Peyer's patch (tissue), 4 donors: ENCODE results near the gene CNDP2. TPM values are rescaled to one million over a fixed set of nuclear protein-coding genes. Genes with fewer than 3 reads are reported as not detected.
A peak's percentile ranks its signal among the peaks of the same experiment; 100 is the strongest.

Experiments used
- DNase-seq, 3 donors: peaks; one replicate each; pipeline ENCODE4 v3.0.0-alpha.2; 2017 to 2019
- H3K27ac ChIP-seq, 4 donors: fragments of 200-600 bp; sonication (generic); one replicate each; pipeline ENCODE4 v1.5.1; 2016 to 2019
- H3K27me3 ChIP-seq, 2 donors: fragments of 200-600 bp; sonication (generic); one replicate each; pipeline ENCODE4 v1.5.1; 2019
- H3K36me3 ChIP-seq, 3 donors: fragments of 200-600 bp; sonication (generic); one replicate each; pipeline ENCODE4 v1.5.1; 2016 to 2019
- H3K4me1 ChIP-seq, 4 donors: fragments of 200-600 bp; sonication (generic); one replicate each; pipeline ENCODE4 v1.5.1; 2016 to 2019
- H3K4me3 ChIP-seq, 4 donors: fragments of 200-600 bp; sonication (generic); 1 replicate in 3 of 4; 2 replicates in 1 of 4; pipeline ENCODE4 v1.5.1; 2016 to 2019; ENCODE audit warnings: mild to moderate bottlenecking in 1 of 4
- H3K9me3 ChIP-seq, 4 donors: fragments of 200-600 bp; sonication (generic); one replicate each; pipeline ENCODE4 v1.5.1; 2016 to 2019; ENCODE audit warnings: mild to moderate bottlenecking in 1 of 4
- POLR2A ChIP-seq, 2 donors: fragments of 450-650 bp; IDR thresholded peaks; one replicate each; pipeline ENCODE4 v1.5.1; 2017; ENCODE audit warnings: antibody characterized with exemption in 2 of 2, mild to moderate bottlenecking in 2 of 2, moderate library complexity in 2 of 2
- total RNA-seq, 4 donors: library from RNA; depleted of rRNA; stranded (reverse); fragments of >200 nt; gene quantifications; one replicate each; pipeline ENCODE4 v1.1.0, GENCODE V29; 2016
- TF ChIP-seq, protein P1 (sequence below), 6 experiments: fragments of 450-650 bp in 4 of 6; fragments of 200-600 bp in 2 of 6; sonication (generic) in 1 of 6; IDR thresholded peaks; one replicate each; pipeline ENCODE4 v1.5.1; 2017 to 2019; ENCODE audit warnings: antibody characterized with exemption in 6 of 6, mild to moderate bottlenecking in 3 of 6, moderate library complexity in 1 of 6

CNDP2 gene
- total RNA-seq, 4 donors from 2014 or later: 283 to 798 (median 653) TPM

GRCh38 chr18:74547860-74548259, 51.7 kb downstream of the CNDP2 start:
- no peak overlapping the region for H3K27ac ChIP-seq

DNA sequence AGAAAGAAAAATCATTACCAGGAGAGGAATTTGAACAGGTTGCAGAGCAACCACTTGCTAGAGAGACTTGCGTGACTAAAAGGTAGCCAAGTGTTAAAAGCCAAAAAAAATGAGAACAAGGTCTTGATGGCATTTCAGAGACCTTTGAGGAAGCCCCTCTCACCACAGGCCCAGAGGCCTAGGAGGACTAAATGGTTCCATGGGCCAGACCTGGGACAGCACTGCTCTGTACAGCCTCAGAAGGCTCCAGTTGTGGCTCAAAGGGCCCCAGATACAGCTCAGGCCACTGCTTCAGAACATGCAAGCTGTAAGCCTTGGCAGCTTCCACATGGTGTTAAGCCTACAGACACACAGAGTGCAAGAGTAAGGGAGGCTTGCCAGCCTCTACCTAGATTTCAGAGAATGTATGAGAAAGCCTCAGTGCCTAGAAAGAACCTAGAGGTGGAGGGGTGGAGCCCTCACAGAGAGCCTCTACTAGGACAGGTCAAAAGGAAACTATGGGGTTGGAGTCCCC, 53.5 kb downstream of the CNDP2 start:
- Histone ChIP-seq H3K27me3 (no peaks in the 10 kb centered on the region), H3K4me3 (no peak overlapping the region), H3K36me3 (no peaks in the 10 kb centered on the region), H3K9me3 (peaks cover 0 to 16% (median 6%) of the 10 kb centered on the region in 4 donors), H3K4me1 (peaks cover 0 to 10% (median 0%) of the 10 kb centered on the region in 4 donors), H3K27ac (no peak overlapping the region)
- no peak for DNase-seq
- TF ChIP-seq, protein P1, sequence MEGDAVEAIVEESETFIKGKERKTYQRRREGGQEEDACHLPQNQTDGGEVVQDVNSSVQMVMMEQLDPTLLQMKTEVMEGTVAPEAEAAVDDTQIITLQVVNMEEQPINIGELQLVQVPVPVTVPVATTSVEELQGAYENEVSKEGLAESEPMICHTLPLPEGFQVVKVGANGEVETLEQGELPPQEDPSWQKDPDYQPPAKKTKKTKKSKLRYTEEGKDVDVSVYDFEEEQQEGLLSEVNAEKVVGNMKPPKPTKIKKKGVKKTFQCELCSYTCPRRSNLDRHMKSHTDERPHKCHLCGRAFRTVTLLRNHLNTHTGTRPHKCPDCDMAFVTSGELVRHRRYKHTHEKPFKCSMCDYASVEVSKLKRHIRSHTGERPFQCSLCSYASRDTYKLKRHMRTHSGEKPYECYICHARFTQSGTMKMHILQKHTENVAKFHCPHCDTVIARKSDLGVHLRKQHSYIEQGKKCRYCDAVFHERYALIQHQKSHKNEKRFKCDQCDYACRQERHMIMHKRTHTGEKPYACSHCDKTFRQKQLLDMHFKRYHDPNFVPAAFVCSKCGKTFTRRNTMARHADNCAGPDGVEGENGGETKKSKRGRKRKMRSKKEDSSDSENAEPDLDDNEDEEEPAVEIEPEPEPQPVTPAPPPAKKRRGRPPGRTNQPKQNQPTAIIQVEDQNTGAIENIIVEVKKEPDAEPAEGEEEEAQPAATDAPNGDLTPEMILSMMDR (IDR thresholded peaks at IDR 0.05): no peak
- no peak for TF ChIP-seq POLR2A (IDR thresholded peaks at IDR 0.05)

More at GRCh38 chr18:74547860-74548259, 51.7 kb downstream of the CNDP2 start:
- Histone ChIP-seq H3K36me3 (no peaks in the 10 kb centered on the region), H3K4me1 (peaks cover 0 to 10% (median 0%) of the 10 kb centered on the region in 4 donors), H3K27me3 (no peaks in the 10 kb centered on the region), H3K9me3 (peaks cover 0 to 16% (median 6%) of the 10 kb centered on the region in 4 donors), H3K4me3 (no peak overlapping the region)
- TF ChIP-seq POLR2A (IDR thresholded peaks at IDR 0.05): no peak
- DNase-seq: no peak

DNA sequence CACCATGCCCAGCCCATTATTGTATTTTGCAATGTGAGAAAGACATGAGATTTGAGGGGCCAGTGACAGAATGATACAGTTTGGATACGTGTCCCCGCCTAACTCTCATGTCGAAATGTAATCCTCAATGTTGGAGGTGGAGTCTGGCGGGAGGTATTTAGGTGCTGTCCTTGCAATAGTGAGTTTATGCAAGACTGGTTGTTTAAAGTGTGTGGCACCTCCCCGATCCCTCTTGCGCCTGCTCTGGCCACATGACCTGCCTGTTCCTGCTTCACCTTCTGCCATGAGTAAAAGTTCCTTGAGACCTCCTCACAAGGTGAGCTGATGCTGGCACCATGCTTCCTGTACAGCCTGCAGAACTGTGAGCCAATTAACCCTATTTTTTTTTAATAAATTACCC, 54.7 kb downstream of the CNDP2 start:
- Histone ChIP-seq H3K9me3 (peaks cover 0 to 16% (median 6%) of the 10 kb centered on the region in 4 donors), H3K27me3 (no peaks in the 10 kb centered on the region), H3K4me3 (no peak overlapping the region), H3K36me3 (no peaks in the 10 kb centered on the region), H3K27ac (no peak overlapping the region), H3K4me1 (peaks cover 0 to 10% (median 0%) of the 10 kb centered on the region in 4 donors)
- no peak for DNase-seq
- TF ChIP-seq POLR2A (IDR thresholded peaks at IDR 0.05): no peak
- TF ChIP-seq, protein P1 (IDR thresholded peaks at IDR 0.05): no peak

DNA sequence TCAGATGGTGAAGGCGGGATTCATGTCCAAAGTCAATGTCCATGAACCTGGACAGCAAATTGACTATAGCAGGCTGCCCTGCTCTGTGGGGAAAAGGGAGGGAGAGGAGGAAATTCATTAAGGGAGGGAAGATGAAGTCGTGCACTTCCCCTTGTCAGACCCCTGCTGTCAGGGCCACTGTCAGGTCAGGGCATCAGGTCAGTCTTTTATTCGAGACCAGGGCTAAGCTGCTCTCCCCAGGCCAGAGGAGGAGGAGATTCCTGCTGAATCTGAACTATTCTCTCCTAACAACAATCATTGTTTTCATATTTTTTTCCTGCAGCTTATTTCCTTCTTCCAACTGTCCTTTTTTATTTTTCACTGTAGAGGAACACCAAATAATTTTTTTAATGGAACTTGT, 55.3 kb downstream of the CNDP2 start:
- no peak for DNase-seq
- Histone ChIP-seq H3K36me3 (no peaks in the 10 kb centered on the region), H3K27me3 (no peaks in the 10 kb centered on the region), H3K4me1 (peaks cover 0 to 6% (median 0%) of the 10 kb centered on the region in 4 donors), H3K27ac (no peak overlapping the region), H3K4me3 (no peak overlapping the region), H3K9me3 (peaks cover 0 to 16% (median 6%) of the 10 kb centered on the region in 4 donors)
- no peak for TF ChIP-seq POLR2A (IDR thresholded peaks at IDR 0.05)
- TF ChIP-seq, protein P1 (IDR thresholded peaks at IDR 0.05): no peak

- H3K9me3 ChIP-seq: peaks cover 0 to 16% (median 6%) of the 10 kb centered on the region in 4 donors
- H3K4me1 ChIP-seq: peaks cover 0 to 5% (median 0%) of the 10 kb centered on the region in 4 donors
- TF ChIP-seq, protein P1 (IDR thresholded peaks at IDR 0.05): peak; percentile 35 to 93 (median 84)
- no peak for TF ChIP-seq POLR2A (IDR thresholded peaks at IDR 0.05)
- no peaks in the 10 kb centered on the region for H3K36me3 ChIP-seq
- no peak overlapping the region for H3K4me3 ChIP-seq
- H3K27ac ChIP-seq: no peak overlapping the region
- peak; percentile 81 to 96 (median 86) for DNase-seq
- no peaks in the 10 kb centered on the region for H3K27me3 ChIP-seq
Measured at GRCh38 chr18:74551936-74552555, 55.9 kb downstream of the CNDP2 start.

DNA sequence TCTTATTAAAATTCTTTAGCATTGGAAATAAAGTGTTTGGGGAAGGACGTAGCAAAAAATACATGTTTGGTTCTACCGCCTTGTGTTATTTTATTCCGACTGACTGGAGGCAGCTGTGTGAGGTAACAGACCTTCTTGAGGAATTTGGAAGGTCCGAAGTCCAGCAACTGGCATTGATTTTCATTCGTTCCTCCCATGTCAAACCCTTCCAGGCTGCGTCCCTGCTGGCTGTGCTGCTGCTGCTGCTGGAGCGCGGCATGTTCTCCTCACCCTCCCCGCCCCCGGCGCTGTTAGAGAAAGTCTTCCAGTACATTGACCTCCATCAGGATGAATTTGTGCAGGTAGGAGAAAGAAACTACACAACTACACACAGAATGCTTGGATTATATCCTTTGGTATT, 60.0 kb downstream of the CNDP2 start:
- Histone ChIP-seq H3K4me3 (no peak overlapping the region), H3K27ac (no peak overlapping the region), H3K27me3 (no peaks in the 10 kb centered on the region), H3K9me3 (no peaks in the 10 kb centered on the region), H3K4me1 (peaks cover 0 to 5% (median 0%) of the 10 kb centered on the region in 4 donors), H3K36me3 (no peaks in the 10 kb centered on the region)
- DNase-seq: no peak
- TF ChIP-seq POLR2A (IDR thresholded peaks at IDR 0.05): no peak
- TF ChIP-seq, protein P1 (IDR thresholded peaks at IDR 0.05): no peak
